ENCODE data around the gene ZDHHC11B. TPM values are rescaled to one million over a fixed set of nuclear protein-coding genes. Genes with fewer than 3 reads are reported as not detected.
"Not testable (repeated sequence)": the region's sequence is repeated elsewhere in the genome, so short reads cannot be mapped to it uniquely, and the experiment has no call there.

Gene ZDHHC11B
- total RNA-seq, 1 donor from 2014 or later: 18.8 TPM

DNA sequence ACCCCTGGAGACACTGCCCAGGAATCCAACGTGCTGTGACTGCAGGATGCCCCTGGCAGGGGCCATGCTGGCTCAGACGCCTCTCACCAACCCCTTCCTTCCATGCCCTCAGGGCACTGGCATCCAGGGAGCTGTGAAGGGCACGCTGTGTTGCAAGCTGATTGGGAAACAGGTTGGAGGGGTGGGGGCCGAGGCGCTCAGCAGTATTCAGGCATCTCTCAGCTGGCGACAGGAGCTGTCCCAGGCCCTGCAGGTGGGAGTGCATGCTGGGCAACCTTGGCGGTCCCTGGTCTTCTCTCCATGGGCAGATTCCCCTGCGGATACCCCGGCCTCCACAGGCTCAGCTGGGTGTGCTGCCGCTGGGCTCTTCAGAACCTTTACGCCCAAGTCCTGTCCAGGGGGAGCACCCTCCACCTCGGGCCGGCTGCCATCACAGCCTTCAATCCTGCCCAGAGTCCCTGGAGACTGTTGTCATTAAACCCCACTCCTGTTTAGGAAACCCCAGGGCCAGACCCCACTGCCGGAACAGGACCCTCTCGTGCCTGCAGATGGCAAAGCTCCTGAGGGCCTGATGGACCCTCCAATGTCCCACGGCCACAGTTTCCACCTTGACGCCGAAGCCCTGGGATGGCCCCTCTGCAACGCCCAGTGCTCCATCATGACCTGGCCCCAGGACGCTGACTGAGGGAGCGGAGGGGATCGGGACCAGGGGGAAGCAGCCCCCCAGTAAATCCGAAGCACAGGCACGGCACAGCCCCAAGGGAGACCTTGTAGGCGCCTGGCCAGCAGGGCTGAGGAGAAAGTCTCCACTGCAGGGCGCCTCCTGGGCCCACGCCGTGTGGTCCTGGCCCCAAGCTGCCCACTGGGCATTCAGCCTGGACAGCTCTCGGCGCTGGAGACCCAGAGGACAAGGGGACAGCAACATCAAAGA lies 100.7 kb downstream of the ZDHHC11B start:
- peak; percentile 40 for DNase-seq
- peak; percentile 62 for ATAC-seq (ENCODE audit: poor library complexity)
- intact Hi-C loops (cut with DNase I): no loop called here

- intact Hi-C loops (cut with DNase I); DNase-seq; ATAC-seq (ENCODE audit: poor library complexity): not testable (repeated sequence)
Observed at GRCh38 chr5:682651-683358, 101.7 kb downstream of the ZDHHC11B start.

DNA sequence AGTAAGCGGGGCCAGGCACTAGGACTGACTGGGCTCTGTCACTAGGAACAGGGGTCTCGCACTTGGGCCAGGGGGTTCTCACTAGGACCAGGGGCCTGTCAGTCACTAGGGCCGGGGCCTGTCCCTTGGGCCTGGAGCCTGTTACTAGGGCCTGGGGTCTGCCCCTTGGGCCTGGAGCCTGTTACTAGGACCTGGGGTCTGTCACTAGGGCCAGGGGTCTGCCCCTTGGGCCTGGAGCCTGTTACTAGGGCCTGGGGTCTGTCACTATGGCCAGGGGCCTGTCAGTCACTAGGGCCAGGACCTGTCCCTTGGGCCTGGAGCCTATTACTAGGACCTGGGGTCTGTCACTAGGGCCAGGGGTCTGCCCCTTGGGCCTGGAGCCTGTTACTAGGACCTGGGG lies 102.3 kb downstream of the ZDHHC11B start:
- ATAC-seq (ENCODE audit: poor library complexity); DNase-seq; intact Hi-C loops (cut with DNase I): not testable (repeated sequence)

- ATAC-seq (ENCODE audit: poor library complexity); DNase-seq; intact Hi-C loops (cut with DNase I): not testable (repeated sequence)
Observed at GRCh38 chr5:681317-682191, 103.0 kb downstream of the ZDHHC11B start.

GRCh38 chr5:680836-681235 lies 103.7 kb downstream of the ZDHHC11B start:
- DNase-seq; ATAC-seq (ENCODE audit: poor library complexity); intact Hi-C loops (cut with DNase I): not testable (repeated sequence)

DNA sequence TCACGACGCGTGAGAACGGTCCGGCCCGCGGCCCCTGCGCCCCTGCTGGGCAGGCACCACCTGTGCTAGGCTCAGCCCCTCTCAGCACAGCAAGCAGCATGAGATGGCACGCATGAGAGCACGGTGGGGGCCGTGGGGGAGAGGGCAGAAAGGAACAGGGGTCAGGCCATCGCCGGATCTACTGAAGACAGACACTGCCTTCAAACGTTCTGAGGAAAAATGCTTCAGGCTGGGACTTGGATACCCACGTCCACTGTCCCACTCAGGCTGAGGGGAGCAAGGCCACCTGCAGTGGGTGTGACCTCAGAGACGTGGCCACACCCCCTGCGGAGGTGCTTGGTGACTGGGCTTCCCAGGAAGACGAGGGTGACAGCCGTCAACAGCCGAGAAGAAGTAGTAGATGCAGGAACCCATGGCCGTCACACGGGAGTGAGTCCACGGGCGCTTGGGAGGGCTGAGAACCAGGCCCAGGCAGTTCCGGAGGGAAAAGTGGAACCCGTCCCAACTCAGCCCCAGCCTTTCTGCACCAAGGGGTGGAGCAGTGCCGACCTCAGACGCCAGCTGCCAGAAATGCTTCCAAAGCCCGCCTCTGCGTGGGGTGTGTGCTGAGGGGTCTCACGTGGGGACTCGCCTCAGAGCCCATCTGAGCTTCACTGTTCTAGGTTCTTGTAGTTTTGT lies 104.3 kb downstream of the ZDHHC11B start:
- ATAC-seq (ENCODE audit: poor library complexity); DNase-seq; intact Hi-C loops (cut with DNase I): not testable (repeated sequence)

- intact Hi-C loops (cut with DNase I); ATAC-seq (ENCODE audit: poor library complexity); DNase-seq: not testable (repeated sequence)
Observed at GRCh38 chr5:679166-679895, 105.2 kb downstream of the ZDHHC11B start.

GRCh38 chr5:678521-678920 lies 106.0 kb downstream of the ZDHHC11B start:
- intact Hi-C loops (cut with DNase I); ATAC-seq (ENCODE audit: poor library complexity): not testable (repeated sequence)
- DNase-seq: peak; percentile 19

- DNase-seq: peak; percentile 38
- intact Hi-C loops (cut with DNase I): no loop called here
- ATAC-seq (ENCODE audit: poor library complexity): no peak
Observed at GRCh38 chr5:677131-678101, 107.1 kb downstream of the ZDHHC11B start.

- peak; percentile 35 for DNase-seq
- no peak for ATAC-seq (ENCODE audit: poor library complexity)
- intact Hi-C loops (cut with DNase I): no loop called here
Observed at GRCh38 chr5:676699-677076, 107.8 kb downstream of the ZDHHC11B start.

GRCh38 chr5:675871-676698 lies 108.4 kb downstream of the ZDHHC11B start:
- peak; percentile 37 for DNase-seq
- intact Hi-C loops (cut with DNase I): no loop called here

GRCh38 chr5:675111-675870 lies 109.2 kb downstream of the ZDHHC11B start:
- ATAC-seq (ENCODE audit: poor library complexity): no peak
- DNase-seq: peak; percentile 31
- intact Hi-C loops (cut with DNase I): no loop called here

More at GRCh38 chr5:675871-676698, 108.4 kb downstream of the ZDHHC11B start:
- ATAC-seq (ENCODE audit: poor library complexity): no peak

DNA sequence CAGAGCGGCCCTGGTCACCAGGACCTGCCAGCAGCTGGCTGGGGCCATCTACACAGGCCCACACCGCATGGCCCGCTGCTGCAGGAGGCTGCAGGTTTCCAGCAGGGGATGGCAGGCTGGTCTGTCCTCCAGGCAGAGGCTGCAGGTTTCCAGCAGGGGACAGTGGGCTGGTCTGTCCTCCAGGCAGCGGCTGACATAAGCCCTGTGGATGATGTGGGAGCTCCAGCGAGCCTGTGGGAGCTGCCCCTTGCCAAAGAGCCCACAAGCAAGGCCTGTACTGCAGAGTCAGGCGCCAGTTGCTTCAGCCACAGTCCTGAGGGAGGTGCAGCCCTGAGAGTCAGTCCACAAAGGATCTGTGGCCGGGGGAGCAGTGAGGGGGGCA lies 109.9 kb downstream of the ZDHHC11B start:
- DNase-seq: peak; percentile 57
- intact Hi-C loops (cut with DNase I): no loop called here
- ATAC-seq (ENCODE audit: poor library complexity): peak; percentile 15

GRCh38 chr5:673831-674629 lies 110.5 kb downstream of the ZDHHC11B start:
- intact Hi-C loops (cut with DNase I): loop anchor here (2.0 kb wide), 1 partner anchor 231 kb away; no protein-coding TSS in a partner anchor
- ATAC-seq (ENCODE audit: poor library complexity): peak; percentile 67
- DNase-seq: peak; percentile 73

Measured in Right ventricle myocardium superior (tissue), 1 donor.